ENCODE results near the gene LEPROT.
"Not testable (repeated sequence)": the region's sequence is repeated elsewhere in the genome, so short reads cannot be mapped to it uniquely, and the experiment has no call there.

Gene LEPROT

DNA sequence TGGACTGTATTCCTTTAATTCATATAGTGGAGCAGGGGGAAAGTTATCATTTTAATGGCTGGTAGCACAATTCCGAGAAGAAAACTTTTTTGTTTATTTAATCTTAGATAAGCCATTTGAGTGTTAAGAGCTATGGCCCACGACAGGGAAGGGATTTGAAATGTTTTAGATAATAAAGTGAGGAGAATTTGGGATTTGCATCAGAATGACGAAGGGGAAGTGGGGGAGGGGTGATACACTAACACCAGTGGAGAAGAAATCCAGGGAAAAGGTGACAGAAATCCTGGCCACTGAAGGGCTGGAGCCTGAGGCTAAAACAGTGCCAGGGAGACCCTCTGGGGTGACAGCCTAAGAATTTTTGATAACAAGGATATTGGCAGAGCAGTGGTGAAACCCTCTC is 21.0 kb downstream of the LEPROT start:
- no peak for ATAC-seq

DNA sequence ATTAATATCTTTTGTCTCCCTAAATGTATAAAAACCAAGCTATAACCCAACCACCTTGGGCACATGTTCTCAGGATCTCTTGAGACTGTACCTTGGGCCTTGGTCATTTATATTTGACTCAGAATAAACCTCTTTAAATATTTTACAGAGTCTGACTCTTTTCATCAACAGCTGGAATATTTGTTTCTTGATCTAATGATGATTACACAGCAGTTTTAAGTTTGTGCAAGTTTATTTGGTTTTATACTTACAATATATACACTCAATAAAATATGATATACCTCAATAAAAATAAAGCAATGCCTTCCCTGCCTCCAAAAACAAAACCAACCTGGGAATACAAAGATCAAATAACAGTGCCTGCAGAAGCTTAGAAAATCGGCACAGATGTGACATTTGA is 22.0 kb downstream of the LEPROT start:
- H3K27me3 Mint-ChIP-seq, result no peaks in the 10 kb centered on the region
- no peak for ATAC-seq
- H3K4me1 Mint-ChIP-seq, result no peaks in the 10 kb centered on the region
- peaks cover 2% of the 10 kb centered on the region for H3K36me3 Mint-ChIP-seq
- no peak overlapping the region for H3K27ac Mint-ChIP-seq
- H3K9me3 Mint-ChIP-seq, result no peaks in the 10 kb centered on the region
- no peak overlapping the region for H3K4me3 Mint-ChIP-seq

More for the DNA sequence above, 21.0 kb downstream of the LEPROT start:
- Mint-ChIP-seq H3K4me3 (no peak overlapping the region), H3K4me1 (no peaks in the 10 kb centered on the region), H3K27me3 (no peaks in the 10 kb centered on the region), H3K9me3 (no peaks in the 10 kb centered on the region), H3K36me3 (peaks cover 9% of the 10 kb centered on the region), H3K27ac (no peak overlapping the region)

DNA sequence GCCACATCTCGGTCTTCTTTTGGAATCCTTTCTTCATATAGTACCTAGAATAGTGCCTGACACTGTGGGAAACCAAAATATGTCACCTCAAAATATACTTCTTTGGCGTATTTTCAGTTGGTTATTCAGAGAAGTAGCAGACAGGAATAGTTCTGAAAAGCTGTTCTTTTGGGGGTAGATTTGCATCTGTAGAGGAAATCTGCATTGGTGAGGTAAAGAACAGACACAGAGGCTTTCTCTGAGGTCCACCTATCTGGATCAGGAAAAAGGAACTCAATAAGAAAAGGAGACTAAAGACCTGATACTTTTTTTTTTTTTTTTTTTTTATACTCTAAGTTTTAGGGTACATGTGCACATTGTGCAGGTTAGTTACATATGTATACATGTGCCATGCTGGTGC is 23.2 kb downstream of the LEPROT start:
- no peaks in the 10 kb centered on the region for H3K36me3 Mint-ChIP-seq
- no peaks in the 10 kb centered on the region for H3K27me3 Mint-ChIP-seq
- H3K4me3 Mint-ChIP-seq, result no peak overlapping the region
- H3K4me1 Mint-ChIP-seq, result no peaks in the 10 kb centered on the region
- ATAC-seq, result no peak
- no peak overlapping the region for H3K27ac Mint-ChIP-seq
- no peaks in the 10 kb centered on the region for H3K9me3 Mint-ChIP-seq

DNA sequence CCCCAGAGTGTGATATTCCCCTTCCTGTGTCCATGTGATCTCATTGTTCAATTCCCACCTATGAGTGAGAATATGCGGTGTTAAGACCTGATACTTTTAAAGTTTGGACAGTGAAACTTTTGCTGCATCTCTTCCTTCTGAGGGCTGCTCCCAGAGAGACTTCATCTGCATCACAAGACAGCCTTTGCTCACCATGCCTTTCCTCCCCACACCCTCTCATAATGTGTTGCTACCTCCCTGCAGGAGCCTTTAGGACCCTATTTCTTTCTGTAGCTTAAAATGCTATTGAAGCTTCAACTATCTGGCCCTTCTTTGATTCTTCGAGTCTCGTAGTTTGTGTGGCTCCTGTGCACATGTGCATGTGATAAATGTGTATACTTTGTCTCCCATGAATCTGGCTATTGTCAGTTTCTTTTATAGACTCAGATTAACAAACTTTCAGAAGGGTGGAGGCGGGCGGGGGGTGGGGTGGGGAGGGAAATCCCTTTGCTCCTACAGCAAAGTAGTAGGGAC is 23.7 kb downstream of the LEPROT start:
- Mint-ChIP-seq H3K27me3 (no peaks in the 10 kb centered on the region), H3K9me3 (no peaks in the 10 kb centered on the region), H3K4me1 (no peaks in the 10 kb centered on the region), H3K4me3 (no peak overlapping the region), H3K36me3 (no peaks in the 10 kb centered on the region), H3K27ac (no peak overlapping the region)
- no peak for ATAC-seq

DNA sequence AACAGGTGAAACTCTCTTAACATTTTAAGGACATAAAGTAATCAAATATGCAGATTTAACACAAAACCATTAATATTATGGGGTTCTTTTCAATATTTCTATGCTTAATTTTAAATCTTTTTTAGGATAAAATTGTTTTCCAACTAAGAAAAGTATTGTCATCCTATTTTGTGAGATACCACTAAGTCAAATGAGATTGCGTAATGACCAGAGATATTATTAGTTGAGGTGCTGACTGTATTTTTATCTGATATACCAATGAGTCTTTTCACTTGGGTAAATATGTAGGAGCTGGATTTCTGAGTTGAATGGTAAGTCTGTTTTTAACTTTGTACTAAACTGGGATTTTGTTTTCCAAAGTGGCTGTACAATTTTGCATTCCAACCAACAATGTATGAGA is 25.4 kb downstream of the LEPROT start:
- no peak overlapping the region for H3K4me3 Mint-ChIP-seq
- no peaks in the 10 kb centered on the region for H3K4me1 Mint-ChIP-seq
- H3K27ac Mint-ChIP-seq, result no peak overlapping the region
- no peaks in the 10 kb centered on the region for H3K27me3 Mint-ChIP-seq
- no peaks in the 10 kb centered on the region for H3K9me3 Mint-ChIP-seq
- ATAC-seq, result no peak
- no peaks in the 10 kb centered on the region for H3K36me3 Mint-ChIP-seq

DNA sequence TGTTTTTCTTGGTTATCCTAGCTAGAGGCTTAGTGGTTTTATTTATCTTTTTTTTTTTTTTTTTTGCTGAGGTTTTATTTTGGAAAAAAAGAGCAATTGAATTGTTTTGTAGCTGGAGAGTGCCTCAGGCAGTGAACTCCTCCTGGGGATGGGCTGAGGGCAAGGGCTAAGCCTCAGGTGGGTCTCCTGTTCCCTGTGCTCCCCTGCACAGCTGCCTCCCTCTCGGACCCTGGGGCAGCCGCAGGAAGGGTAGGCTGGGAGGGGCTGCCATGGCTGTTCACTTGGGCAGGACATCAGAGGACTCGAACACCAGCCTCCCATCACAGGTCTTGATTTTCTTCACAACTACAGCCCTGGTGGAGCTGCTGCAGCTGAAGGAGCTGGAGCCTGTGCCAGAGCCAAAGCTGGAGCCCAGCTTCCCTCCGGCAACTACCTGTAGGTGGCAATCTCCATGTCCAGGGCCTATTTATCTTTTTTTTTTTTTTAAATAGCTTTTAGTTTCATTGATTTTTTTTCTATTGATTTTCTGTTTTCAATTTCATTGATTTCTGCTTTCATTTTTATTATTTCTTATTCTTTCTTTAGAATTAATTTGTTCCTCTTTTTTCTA is 28.9 kb downstream of the LEPROT start:
- Mint-ChIP-seq H3K4me1 (no peaks in the 10 kb centered on the region), H3K4me3 (no peak overlapping the region), H3K27ac (no peak overlapping the region), H3K36me3 (no peaks in the 10 kb centered on the region), H3K9me3 (peaks cover 4% of the 10 kb centered on the region), H3K27me3 (no peaks in the 10 kb centered on the region)
- ATAC-seq, result no peak

DNA sequence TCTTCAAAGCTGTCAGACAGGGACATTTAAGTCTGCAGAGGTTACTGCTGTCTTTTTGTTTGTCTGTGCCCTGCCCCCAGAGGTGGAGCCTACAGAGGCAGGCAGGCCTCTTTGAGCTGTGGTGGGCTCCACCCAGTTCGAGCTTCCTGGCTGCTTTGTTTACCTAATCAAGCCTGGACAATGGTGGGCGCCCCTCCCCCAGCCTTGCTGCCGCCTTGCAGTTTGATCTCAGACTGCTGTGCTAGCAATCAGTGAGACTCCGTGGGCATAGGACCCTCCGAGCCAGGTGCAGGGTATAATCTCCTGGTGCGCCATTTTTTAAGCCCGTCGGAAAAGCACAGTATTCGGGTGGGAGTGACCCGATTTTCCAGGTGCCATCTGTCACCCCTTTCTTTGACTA is 35.2 kb downstream of the LEPROT start:
- H3K36me3 Mint-ChIP-seq, H3K4me1 Mint-ChIP-seq, ATAC-seq, H3K27ac Mint-ChIP-seq, H3K9me3 Mint-ChIP-seq, H3K4me3 Mint-ChIP-seq: not testable (repeated sequence)
- H3K27me3 Mint-ChIP-seq, result peaks cover 10% of the 10 kb centered on the region

DNA sequence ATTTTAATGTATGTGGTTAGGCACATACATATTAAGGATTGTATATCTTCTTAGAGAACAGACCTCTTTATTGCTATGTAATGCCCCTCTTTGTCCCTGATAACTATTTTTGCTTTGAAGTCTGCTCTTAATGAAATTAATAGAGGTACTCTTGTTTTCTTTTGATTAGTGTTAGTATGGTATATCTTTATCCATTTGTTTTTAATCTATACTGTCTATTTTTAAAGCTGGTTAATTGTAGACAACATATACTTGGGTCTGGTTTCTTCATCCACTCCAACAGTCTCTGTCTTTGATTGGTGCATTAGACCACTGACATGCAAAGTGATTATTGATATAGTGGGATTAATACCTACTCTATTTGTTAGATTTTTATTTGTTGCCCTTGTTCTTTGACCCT is 36.0 kb downstream of the LEPROT start:
- peaks cover 10% of the 10 kb centered on the region for H3K27me3 Mint-ChIP-seq
- no peak overlapping the region for H3K4me3 Mint-ChIP-seq
- no peaks in the 10 kb centered on the region for H3K4me1 Mint-ChIP-seq
- no peak for ATAC-seq
- peaks cover 7% of the 10 kb centered on the region for H3K36me3 Mint-ChIP-seq
- H3K27ac Mint-ChIP-seq, result no peak overlapping the region
- H3K9me3 Mint-ChIP-seq, result peaks cover 9% of the 10 kb centered on the region

DNA sequence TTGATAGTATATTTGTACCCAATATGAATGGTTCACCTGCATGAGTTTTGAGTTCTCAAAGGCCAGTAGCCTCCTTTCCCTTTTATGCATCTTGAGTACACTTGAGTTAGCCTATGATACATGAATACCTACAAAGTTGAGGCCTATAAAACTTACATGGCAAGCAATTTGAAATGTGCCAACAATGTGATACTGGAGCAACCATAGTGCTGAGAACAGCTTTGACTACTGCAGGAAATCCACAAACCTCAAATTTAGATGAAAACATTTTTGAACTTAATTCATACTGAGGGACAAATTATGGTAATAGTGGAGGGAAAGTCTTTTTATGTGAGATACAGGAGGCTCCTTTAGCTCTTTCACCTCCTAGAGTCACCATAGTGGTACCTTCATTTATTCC is 37.4 kb downstream of the LEPROT start:
- Mint-ChIP-seq H3K27me3 (peaks cover 10% of the 10 kb centered on the region), H3K27ac (no peak overlapping the region), H3K4me1 (no peaks in the 10 kb centered on the region)

DNA sequence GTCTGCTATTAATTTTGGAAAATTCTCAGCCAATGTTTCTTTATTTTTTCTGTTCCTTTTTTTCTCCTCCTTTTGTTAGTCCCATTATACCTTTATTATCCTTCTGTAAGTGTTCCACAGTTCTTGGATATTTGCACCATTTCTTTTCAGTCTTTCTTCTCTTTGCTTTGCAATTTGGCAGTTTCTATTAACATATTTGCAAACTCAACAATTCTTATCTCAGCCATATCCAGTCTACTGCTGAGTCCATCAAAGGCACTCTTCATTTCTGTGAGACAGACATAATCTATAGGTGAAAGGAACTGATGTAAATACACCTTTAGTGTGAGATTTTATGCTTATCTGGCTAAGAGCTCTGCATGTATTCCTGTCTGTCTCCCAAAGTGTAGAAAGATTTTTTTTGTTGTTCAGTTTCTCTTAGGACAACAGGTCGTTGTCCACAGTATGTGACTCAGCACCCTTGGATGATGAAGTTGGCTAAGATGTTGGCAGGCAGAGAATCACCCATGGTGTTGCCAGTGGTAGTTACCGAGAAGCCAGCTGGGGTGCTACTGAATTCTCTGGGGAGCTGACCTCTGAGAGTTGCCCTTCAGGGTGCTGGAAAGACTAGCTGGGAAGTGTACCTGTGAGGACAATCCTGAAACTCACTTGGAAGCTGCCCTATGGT is 38.4 kb downstream of the LEPROT start:
- H3K4me1 Mint-ChIP-seq, result no peaks in the 10 kb centered on the region
- ATAC-seq, result no peak
- H3K27me3 Mint-ChIP-seq, result peaks cover 10% of the 10 kb centered on the region
- peaks cover 8% of the 10 kb centered on the region for H3K9me3 Mint-ChIP-seq
- H3K27ac Mint-ChIP-seq, result no peak overlapping the region
- no peak overlapping the region for H3K4me3 Mint-ChIP-seq
- H3K36me3 Mint-ChIP-seq, result peaks cover 13% of the 10 kb centered on the region

More for the DNA sequence above, 37.4 kb downstream of the LEPROT start:
- Mint-ChIP-seq H3K36me3 (peaks cover 7% of the 10 kb centered on the region), H3K9me3 (peaks cover 9% of the 10 kb centered on the region), H3K4me3 (no peak overlapping the region)
- ATAC-seq, result no peak

DNA sequence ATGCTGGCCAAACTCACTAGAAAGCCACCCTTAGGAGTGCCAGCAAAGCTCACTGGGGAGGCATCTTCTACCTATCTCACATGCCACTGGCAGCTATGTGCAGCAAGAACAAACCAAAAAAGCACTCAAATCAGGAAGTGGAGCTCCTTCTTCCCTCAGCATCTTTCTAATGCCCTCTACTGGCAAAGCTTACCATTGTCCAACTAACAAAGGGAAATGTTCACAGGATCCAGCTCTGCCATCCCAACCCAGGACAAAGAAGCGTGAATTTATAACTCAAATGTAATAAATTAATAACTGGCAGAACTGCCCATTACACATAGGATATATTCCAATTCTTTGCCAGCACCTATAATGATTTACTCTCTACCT is 38.9 kb downstream of the LEPROT start:
- Mint-ChIP-seq H3K4me1 (no peaks in the 10 kb centered on the region), H3K36me3 (peaks cover 14% of the 10 kb centered on the region), H3K9me3 (peaks cover 8% of the 10 kb centered on the region), H3K27ac (no peak overlapping the region), H3K27me3 (peaks cover 10% of the 10 kb centered on the region), H3K4me3 (no peak overlapping the region)
- ATAC-seq, result peak; percentile 31

DNA sequence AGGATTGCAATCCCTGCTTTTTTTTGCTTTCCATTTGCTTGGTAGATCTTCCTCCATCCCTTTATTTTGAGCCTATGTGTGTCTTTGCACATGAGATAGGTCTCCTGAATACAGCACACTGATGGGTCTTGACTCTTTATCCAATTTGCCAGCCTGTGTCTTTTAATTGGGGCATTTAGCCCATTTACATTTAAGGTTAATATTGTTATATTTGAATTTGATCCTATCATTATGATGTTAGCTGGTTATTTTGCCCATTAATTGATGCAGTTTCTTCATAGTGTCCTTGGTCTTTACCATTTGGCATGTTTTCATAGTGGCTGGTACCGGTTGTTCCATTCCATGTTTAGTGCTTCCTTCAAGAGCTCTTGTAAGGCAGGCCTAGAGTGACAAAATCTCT is 45.4 kb downstream of the LEPROT start:
- not testable (repeated sequence) for H3K9me3 Mint-ChIP-seq, ATAC-seq, H3K4me3 Mint-ChIP-seq, H3K27ac Mint-ChIP-seq, H3K4me1 Mint-ChIP-seq
- Mint-ChIP-seq H3K27me3 (peaks cover 16% of the 10 kb centered on the region), H3K36me3 (peaks cover 19% of the 10 kb centered on the region)

DNA sequence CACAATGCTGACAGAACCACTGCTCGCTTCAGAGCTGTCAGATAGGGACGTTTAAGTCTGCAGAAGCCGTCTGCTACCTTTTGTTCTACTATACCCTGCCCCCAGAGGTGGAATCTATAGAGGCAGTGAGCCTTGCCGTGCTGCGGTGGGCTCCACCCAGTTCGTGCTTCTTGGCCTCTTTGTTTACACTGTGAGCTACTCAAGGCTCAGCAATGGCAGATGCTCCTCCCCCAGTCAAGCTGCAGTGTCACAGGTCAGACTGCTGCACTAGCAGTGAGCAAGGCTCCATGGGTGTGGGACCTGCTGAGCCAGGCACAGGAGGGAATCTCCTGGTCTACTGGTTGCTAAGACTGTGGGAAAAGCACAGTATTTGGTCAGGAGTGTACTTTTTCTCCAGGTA is 47.1 kb downstream of the LEPROT start:
- Mint-ChIP-seq H3K9me3 (peaks cover 9% of the 10 kb centered on the region), H3K27me3 (peaks cover 16% of the 10 kb centered on the region), H3K4me3 (no peak overlapping the region), H3K4me1 (no peaks in the 10 kb centered on the region), H3K27ac (no peak overlapping the region), H3K36me3 (peaks cover 19% of the 10 kb centered on the region)
- no peak for ATAC-seq

DNA sequence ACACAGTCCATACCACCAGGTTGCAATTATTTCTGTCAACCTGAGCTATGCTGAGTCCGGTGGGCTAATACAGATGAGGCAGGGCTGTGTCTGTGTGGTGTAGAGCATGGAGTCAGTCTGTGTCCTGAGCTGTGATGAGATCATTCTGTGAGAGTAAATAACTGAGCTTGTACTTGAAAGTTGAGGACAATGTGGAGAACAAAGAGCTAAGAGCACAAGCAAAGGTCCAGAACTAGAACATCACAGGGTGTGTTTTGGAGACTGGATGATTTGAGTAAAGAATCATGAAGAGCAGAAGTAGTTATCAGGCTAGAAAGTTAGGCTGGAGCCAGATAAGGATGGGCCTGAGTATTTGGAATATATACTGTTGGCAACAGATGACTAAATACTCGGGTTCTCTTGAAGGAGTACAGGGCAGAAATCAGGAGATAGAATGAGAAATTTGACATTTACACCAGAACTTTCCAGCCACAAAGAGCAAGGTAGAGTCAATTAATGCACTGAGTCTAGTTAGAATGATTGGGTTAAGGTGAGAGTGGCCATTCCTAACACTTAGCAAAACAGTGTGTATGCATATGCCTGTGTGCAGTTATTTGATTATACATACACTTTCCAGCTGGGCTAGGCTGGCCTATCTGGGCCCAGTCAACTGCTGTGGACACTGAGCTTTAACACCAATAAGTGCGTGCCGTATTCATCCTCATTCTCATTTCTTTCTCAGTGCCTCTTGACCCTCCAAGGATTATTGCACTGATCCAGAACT is 48.8 kb downstream of the LEPROT start:
- H3K9me3 Mint-ChIP-seq, result peaks cover 6% of the 10 kb centered on the region
- no peak overlapping the region for H3K4me3 Mint-ChIP-seq
- H3K27me3 Mint-ChIP-seq, result peaks cover 16% of the 10 kb centered on the region
- no peaks in the 10 kb centered on the region for H3K4me1 Mint-ChIP-seq
- ATAC-seq, result no peak
- H3K27ac Mint-ChIP-seq, result no peak overlapping the region
- H3K36me3 Mint-ChIP-seq, result peaks cover 12% of the 10 kb centered on the region

DNA sequence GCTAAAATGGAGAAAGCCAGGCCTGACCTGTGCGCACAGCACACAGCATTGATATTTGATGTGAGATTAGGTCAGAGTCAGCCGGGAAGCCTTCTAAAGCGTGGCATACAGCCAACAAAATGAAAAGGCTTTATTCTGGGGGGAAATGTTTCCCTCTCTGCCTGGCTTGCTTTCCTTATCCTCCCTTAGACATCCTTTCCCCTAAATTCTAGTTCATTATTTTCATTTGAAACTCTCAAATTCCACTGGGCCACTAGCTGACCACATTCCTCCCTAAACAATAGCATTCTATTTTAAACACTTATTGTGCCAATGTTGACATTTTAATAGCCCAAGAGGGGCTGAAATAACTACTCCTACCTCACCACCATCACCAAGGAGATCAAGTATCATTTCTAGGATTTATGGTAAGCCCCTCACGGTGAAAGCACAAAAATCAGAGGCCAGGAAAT is 49.4 kb downstream of the LEPROT start:
- Mint-ChIP-seq H3K4me1 (no peaks in the 10 kb centered on the region), H3K9me3 (peaks cover 4% of the 10 kb centered on the region), H3K27me3 (peaks cover 12% of the 10 kb centered on the region), H3K27ac (no peak overlapping the region), H3K36me3 (peaks cover 9% of the 10 kb centered on the region), H3K4me3 (no peak overlapping the region)
- ATAC-seq, result no peak

DNA sequence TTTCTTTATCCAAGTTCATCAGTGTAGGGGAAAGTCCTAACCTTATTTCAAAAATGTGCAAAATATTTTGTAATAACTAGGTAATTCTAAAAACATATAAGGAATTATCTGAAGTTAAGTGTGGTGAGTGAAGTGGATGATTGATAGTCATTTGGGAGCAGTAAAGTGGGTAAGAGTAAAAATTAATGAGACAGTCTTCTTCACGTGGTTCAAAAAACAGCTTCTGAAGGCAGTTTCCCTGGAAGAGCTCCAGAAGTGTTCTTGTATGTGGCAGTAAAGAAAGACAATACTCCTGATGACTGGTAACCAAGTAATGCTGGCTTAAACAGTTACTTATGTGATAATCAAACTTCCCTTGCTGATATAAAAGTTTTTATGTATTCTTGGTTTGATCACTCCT is 50.3 kb downstream of the LEPROT start:
- Mint-ChIP-seq H3K27me3 (peaks cover 9% of the 10 kb centered on the region), H3K4me1 (no peaks in the 10 kb centered on the region), H3K4me3 (no peak overlapping the region), H3K27ac (no peak overlapping the region), H3K9me3 (no peaks in the 10 kb centered on the region), H3K36me3 (peaks cover 6% of the 10 kb centered on the region)
- ATAC-seq, result no peak
